ENCODE results near the gene ERRFI1.

Gene ERRFI1

GRCh38 chr1:8017495-8018197 is 8.5 kb downstream of the ERRFI1 start:
- DNase-seq (ENCODE audit: low spot score) = peak; percentile 51

- no peak for DNase-seq (ENCODE audit: low spot score)
Measured at GRCh38 chr1:8016895-8017241, 9.2 kb downstream of the ERRFI1 start.

GRCh38 chr1:8016210-8016894 is 9.8 kb downstream of the ERRFI1 start:
- no peak for DNase-seq (ENCODE audit: low spot score)

- no peak for DNase-seq (ENCODE audit: low spot score)
Measured at GRCh38 chr1:8015809-8016165, 10.3 kb downstream of the ERRFI1 start.

GRCh38 chr1:8015036-8015808 is 10.9 kb downstream of the ERRFI1 start:
- DNase-seq (ENCODE audit: low spot score) = peak; percentile 47

GRCh38 chr1:8014381-8014988 is 11.6 kb downstream of the ERRFI1 start:
- no peak for DNase-seq (ENCODE audit: low spot score)

- no peak for DNase-seq (ENCODE audit: low spot score)
Measured at GRCh38 chr1:8013800-8014199, 12.3 kb downstream of the ERRFI1 start.

GRCh38 chr1:8013399-8013798 is 12.7 kb downstream of the ERRFI1 start:
- no peak for DNase-seq (ENCODE audit: low spot score)

- DNase-seq (ENCODE audit: low spot score) = no peak
Measured at GRCh38 chr1:8012955-8013354, 13.2 kb downstream of the ERRFI1 start.

GRCh38 chr1:8011923-8012858 is 13.9 kb downstream of the ERRFI1 start:
- no peak for DNase-seq (ENCODE audit: low spot score)

GRCh38 chr1:8011016-8011415 is 15.1 kb downstream of the ERRFI1 start:
- no peak for DNase-seq (ENCODE audit: low spot score)

GRCh38 chr1:8010080-8010664 is 15.9 kb downstream of the ERRFI1 start:
- no peak for DNase-seq (ENCODE audit: low spot score)

- DNase-seq (ENCODE audit: low spot score) = no peak
Measured at GRCh38 chr1:8009043-8010002, 16.8 kb downstream of the ERRFI1 start.

- no peak for DNase-seq (ENCODE audit: low spot score)
Measured at GRCh38 chr1:8006037-8006963, 19.8 kb downstream of the ERRFI1 start.

GRCh38 chr1:8004803-8005573 is 21.1 kb downstream of the ERRFI1 start:
- no peak for DNase-seq (ENCODE audit: low spot score)

- DNase-seq (ENCODE audit: low spot score) = no peak
Measured at GRCh38 chr1:8004113-8004802, 21.9 kb downstream of the ERRFI1 start.

- DNase-seq (ENCODE audit: low spot score) = no peak
Measured at GRCh38 chr1:8003438-8004112, 22.5 kb downstream of the ERRFI1 start.
